Endothelial cell (in vitro differentiated cells): ENCODE data around the gene NAV2. TPM values are rescaled to one million over a fixed set of nuclear protein-coding genes. Genes with fewer than 3 reads are reported as not detected.

ENCODE experiments used
- DNase-seq: peaks from one replicate; pipeline ENCODE4 v3.0.0; 2021; ENCODE audit warnings: low spot score
- H3K27ac Mint-ChIP-seq: one replicate; pipeline ENCODE4 v1.8.0; 2021; ENCODE audit warnings: mixed read lengths, inconsistent platforms; ENCODE audit not compliant: unreplicated experiment
- H3K27me3 Mint-ChIP-seq: one replicate; pipeline ENCODE4 v1.8.0; 2021; ENCODE audit warnings: mild to moderate bottlenecking, moderate library complexity, mixed read lengths, inconsistent platforms; ENCODE audit not compliant: unreplicated experiment
- H3K36me3 Mint-ChIP-seq: one replicate; pipeline ENCODE4 v1.8.0; 2021; ENCODE audit warnings: mild to moderate bottlenecking, low read depth, mixed read lengths, inconsistent platforms; ENCODE audit not compliant: unreplicated experiment
- H3K4me1 Mint-ChIP-seq: one replicate; pipeline ENCODE4 v1.8.0; 2021; ENCODE audit warnings: mild to moderate bottlenecking, mixed read lengths, inconsistent platforms; ENCODE audit not compliant: unreplicated experiment
- H3K4me3 Mint-ChIP-seq: one replicate; pipeline ENCODE4 v1.8.0; 2021; ENCODE audit warnings: mild to moderate bottlenecking, mixed read lengths, inconsistent platforms; ENCODE audit not compliant: unreplicated experiment
- H3K9me3 Mint-ChIP-seq: one replicate; pipeline ENCODE4 v1.8.0; 2021; ENCODE audit warnings: mixed read lengths, inconsistent platforms; ENCODE audit not compliant: unreplicated experiment
- total RNA-seq: library from RNA; stranded (reverse); fragmentation: NEBNext Ultra II Directional; extraction: Animal tissue kit (Norgen Biotek cat#: 25700); gene quantifications from one replicate; pipeline ENCODE4 v1.2.1, GENCODE V29; 2021; ENCODE audit not compliant: unreplicated experiment
- TF ChIP-seq, protein P1 (sequence below): fragments of 200-600 bp; sonication (generic); IDR thresholded peaks from one replicate; pipeline ENCODE4 v1.5.0; 2021; ENCODE audit warnings: antibody characterized with exemption; ENCODE audit not compliant: unreplicated experiment

NAV2 gene
- total RNA-seq, 1 donor from 2014 or later = 15.6 TPM

DNA sequence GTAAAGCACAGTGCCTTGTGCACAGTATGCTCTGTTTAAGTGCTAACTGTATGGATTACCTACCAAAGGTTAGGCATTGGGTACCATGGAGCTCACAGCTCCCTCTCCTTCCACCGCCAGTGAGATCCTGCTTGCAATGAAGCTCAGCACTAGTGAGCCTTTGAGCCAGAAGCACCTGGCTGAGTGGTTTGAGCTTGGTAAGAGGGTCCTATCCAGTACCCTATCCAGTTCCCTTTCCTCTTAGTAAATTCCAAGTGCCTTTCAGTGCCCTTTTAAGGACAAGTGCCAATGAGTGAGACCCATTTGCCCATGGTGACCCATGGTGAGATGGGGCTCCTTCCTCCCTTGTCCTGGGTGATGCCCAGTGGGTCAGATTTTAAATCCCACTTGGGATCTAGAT, 43.1 kb upstream of the NAV2 start:
- no peaks in the 10 kb centered on the region for H3K9me3 Mint-ChIP-seq
- no peaks in the 10 kb centered on the region for H3K36me3 Mint-ChIP-seq
- peaks cover 16% of the 10 kb centered on the region for H3K4me1 Mint-ChIP-seq
- peaks cover 4% of the 10 kb centered on the region for H3K27me3 Mint-ChIP-seq
- no peak overlapping the region for H3K27ac Mint-ChIP-seq
- H3K4me3 Mint-ChIP-seq = no peak overlapping the region
- TF ChIP-seq, protein P1, sequence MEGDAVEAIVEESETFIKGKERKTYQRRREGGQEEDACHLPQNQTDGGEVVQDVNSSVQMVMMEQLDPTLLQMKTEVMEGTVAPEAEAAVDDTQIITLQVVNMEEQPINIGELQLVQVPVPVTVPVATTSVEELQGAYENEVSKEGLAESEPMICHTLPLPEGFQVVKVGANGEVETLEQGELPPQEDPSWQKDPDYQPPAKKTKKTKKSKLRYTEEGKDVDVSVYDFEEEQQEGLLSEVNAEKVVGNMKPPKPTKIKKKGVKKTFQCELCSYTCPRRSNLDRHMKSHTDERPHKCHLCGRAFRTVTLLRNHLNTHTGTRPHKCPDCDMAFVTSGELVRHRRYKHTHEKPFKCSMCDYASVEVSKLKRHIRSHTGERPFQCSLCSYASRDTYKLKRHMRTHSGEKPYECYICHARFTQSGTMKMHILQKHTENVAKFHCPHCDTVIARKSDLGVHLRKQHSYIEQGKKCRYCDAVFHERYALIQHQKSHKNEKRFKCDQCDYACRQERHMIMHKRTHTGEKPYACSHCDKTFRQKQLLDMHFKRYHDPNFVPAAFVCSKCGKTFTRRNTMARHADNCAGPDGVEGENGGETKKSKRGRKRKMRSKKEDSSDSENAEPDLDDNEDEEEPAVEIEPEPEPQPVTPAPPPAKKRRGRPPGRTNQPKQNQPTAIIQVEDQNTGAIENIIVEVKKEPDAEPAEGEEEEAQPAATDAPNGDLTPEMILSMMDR = no peak
- no peak for DNase-seq

DNA sequence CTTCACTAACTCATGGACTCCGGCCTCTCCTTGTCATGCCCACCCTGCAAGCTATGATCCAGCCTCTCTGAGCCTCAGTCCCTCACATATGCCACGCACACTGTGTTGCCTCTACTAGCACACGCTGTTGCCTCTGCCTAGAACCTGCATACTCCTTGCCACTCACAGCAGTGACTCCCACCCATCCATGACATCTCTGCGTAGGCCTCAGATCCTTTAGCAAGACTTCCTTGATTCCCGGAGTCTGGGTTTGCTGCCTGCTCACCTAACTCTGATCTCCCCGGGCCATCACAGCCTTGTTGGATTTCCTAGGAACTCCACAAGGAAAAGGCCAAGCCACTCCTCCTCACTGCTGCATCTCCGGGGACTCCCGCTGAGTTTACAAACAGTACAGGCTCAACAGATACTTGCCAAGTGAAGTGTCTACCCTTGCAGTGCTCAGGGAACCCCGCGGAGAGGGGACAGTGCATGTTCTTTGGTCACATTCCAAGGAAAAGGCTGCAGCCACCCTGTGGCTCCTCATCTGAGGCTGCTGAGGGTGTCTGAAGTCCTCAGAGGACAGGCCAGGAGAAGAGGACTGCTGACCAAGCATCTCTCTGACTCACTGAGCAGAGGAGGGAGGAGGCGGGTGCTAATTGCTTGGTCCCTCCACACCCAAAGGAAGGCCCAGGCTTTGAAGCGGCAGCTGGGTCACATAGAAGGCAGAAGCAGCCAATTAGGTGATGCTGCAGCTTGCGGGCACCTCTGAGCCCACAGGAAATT, 42.4 kb upstream of the NAV2 start:
- TF ChIP-seq, protein P1 = no peak
- Mint-ChIP-seq H3K9me3 (no peaks in the 10 kb centered on the region), H3K4me1 (peaks cover 17% of the 10 kb centered on the region), H3K4me3 (no peak overlapping the region), H3K27me3 (peaks cover 4% of the 10 kb centered on the region), H3K36me3 (no peaks in the 10 kb centered on the region), H3K27ac (no peak overlapping the region)
- DNase-seq = no peak

DNA sequence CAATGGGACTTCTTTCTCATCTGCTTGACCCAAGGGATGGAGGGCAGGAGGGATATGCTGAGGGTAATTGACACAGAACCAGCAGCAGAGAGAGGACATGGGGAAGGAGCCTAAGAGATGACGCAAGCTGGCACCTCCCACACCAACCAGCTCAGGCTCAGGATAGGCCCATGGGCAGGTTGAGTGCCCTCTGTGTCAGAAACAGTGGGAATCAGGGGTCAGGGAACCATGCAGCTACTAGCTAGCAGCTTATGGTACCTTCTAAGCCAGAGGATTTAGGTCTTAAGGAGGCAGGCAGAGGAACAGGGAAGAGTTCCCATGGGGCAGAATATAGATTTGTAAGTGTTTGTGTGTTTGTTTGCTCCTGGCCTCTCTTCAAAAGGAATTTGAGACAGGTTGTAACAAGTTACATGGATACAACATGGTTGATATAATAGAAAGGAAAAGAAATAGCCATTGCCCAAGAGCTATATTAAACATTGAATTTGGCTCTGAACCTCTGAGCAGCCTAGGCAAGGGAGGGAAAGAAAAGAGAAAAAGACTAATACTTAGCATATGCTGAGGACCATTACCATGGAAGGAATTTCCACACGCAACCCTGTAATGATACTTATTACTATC, 39.9 kb upstream of the NAV2 start:
- Mint-ChIP-seq H3K27ac (no peak overlapping the region), H3K4me3 (no peak overlapping the region), H3K27me3 (peaks cover 2% of the 10 kb centered on the region), H3K9me3 (no peaks in the 10 kb centered on the region), H3K36me3 (no peaks in the 10 kb centered on the region), H3K4me1 (peaks cover 35% of the 10 kb centered on the region)
- TF ChIP-seq, protein P1 = no peak
- no peak for DNase-seq

DNA sequence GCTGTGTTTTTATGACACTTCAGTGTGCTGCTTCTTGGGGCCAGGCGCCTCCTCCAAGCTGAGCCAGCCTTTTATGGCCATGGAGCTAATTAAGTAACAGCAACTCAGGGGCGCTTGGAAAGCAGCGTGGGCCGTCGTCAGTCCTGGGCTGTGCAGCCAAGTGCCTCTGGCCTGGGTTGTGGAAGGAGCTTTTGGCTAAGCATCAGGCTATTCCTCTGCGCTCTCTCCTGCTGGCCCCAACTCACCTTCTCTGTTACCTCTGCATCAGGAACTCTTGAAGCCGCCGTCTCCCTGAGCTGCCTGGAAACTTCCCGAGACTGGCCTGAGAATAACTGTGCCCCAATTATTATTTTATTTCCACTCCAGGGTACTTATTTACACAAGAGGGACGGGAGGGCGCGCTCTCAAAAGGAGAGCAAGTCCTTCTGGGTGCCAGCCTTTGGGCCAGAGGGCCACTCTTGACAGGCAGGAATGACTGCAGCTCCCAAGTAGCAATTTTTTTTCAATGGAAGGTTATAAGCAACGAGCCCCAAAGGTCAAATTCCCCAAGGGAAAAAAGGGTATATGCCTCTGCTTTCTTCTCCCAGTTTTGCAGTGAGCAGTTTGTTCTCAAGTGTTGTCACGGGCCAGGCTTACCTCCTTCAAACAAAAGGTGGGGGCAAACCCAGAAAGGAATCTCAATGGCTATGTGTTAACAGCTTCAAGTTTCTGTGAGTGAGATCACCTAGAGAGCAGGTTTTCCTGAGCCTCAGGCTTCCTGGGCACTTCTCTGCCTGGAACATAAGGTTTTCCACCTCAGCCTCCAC, 38.5 kb upstream of the NAV2 start:
- Mint-ChIP-seq H3K9me3 (no peaks in the 10 kb centered on the region), H3K36me3 (no peaks in the 10 kb centered on the region), H3K4me3 (no peak overlapping the region), H3K4me1 (peaks cover 35% of the 10 kb centered on the region), H3K27ac (no peak overlapping the region), H3K27me3 (peaks cover 4% of the 10 kb centered on the region)
- TF ChIP-seq, protein P1 = no peak
- DNase-seq = no peak
